ENCODE measurements around the gene USH2A.

GRCh38 chr1:215824245-215824644, 599.0 kb downstream of the USH2A start:
- peak; percentile 58 for TF ChIP-seq CTCF (IDR thresholded peaks at IDR 0.05; ENCODE audit: insufficient read depth, low read depth, low read length)
- TF ChIP-seq EZH2 (IDR thresholded peaks at IDR 0.05; ENCODE audit: insufficient read depth, low read length): no peak
